Lower leg skin (tissue), 3 donors: ENCODE data around the gene SEL1L3.

Experiments
- POLR2A ChIP-seq, 2 donors: fragments of 450-650 bp; IDR thresholded peaks; one replicate each; pipeline ENCODE4 v1.6.1; 2016 to 2017; ENCODE audit warnings: antibody characterized with exemption in 2 of 2, mild to moderate bottlenecking in 1 of 2, moderate library complexity in 1 of 2
- TF ChIP-seq, protein P1 (sequence below), 3 donors: fragments of 450-650 bp; IDR thresholded peaks; one replicate each; pipeline ENCODE4 v1.5.1; 2016; ENCODE audit warnings: antibody characterized with exemption in 3 of 3, mild to moderate bottlenecking in 3 of 3, moderate library complexity in 2 of 3

DNA sequence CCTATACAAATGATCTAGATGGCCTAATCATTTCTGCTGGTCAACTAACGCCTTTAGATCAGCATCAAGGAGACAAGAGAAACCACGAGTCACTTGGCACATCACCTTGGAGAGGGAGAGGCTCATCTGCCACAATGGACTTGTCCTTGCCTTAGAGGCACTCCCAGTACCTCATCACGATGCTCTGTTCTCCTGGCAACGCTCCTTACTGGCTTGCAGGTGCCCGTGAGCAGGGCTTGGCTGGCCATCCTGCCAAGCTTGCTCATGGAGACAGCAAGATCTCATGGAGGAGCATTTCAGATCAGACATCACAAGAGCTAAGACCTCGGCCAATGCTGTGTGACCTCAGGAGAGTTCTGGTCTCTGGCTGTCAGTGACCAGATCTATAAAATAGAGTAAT lies 48.6 kb upstream of the SEL1L3 start:
- TF ChIP-seq, protein P1, sequence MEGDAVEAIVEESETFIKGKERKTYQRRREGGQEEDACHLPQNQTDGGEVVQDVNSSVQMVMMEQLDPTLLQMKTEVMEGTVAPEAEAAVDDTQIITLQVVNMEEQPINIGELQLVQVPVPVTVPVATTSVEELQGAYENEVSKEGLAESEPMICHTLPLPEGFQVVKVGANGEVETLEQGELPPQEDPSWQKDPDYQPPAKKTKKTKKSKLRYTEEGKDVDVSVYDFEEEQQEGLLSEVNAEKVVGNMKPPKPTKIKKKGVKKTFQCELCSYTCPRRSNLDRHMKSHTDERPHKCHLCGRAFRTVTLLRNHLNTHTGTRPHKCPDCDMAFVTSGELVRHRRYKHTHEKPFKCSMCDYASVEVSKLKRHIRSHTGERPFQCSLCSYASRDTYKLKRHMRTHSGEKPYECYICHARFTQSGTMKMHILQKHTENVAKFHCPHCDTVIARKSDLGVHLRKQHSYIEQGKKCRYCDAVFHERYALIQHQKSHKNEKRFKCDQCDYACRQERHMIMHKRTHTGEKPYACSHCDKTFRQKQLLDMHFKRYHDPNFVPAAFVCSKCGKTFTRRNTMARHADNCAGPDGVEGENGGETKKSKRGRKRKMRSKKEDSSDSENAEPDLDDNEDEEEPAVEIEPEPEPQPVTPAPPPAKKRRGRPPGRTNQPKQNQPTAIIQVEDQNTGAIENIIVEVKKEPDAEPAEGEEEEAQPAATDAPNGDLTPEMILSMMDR (IDR thresholded peaks at IDR 0.05): no peak
- TF ChIP-seq POLR2A (IDR thresholded peaks at IDR 0.05): no peak
